Measurements from ENCODE around the gene PLPPR1.

PLPPR1 gene

GRCh38 chr9:101092922-101093321 lies 64.4 kb downstream of the PLPPR1 start:
- TF ChIP-seq CTCF (conservative IDR thresholded peaks at IDR 0.05; ENCODE audit: low read depth, low read length): no peak
- no peak overlapping the region for H3K4me3 ChIP-seq (ENCODE audit: low read depth, low read length)
- DNase-seq (ENCODE audit: low read depth): no peak

GRCh38 chr9:101093620-101094019 lies 65.1 kb downstream of the PLPPR1 start:
- no peak overlapping the region for H3K4me3 ChIP-seq (ENCODE audit: low read depth, low read length)
- no peak for DNase-seq (ENCODE audit: low read depth)
- TF ChIP-seq CTCF (conservative IDR thresholded peaks at IDR 0.05; ENCODE audit: low read depth, low read length): no peak

- no peak for TF ChIP-seq CTCF (conservative IDR thresholded peaks at IDR 0.05; ENCODE audit: low read depth, low read length)
- DNase-seq (ENCODE audit: low read depth): no peak
- no peak overlapping the region for H3K4me3 ChIP-seq (ENCODE audit: low read depth, low read length)
Observed at GRCh38 chr9:101094686-101095085, 66.2 kb downstream of the PLPPR1 start.

- no peak for TF ChIP-seq CTCF (conservative IDR thresholded peaks at IDR 0.05; ENCODE audit: low read depth, low read length)
- no peak for DNase-seq (ENCODE audit: low read depth)
Observed at GRCh38 chr9:101097210-101097609, 68.7 kb downstream of the PLPPR1 start.

GRCh38 chr9:101098392-101098791 lies 69.9 kb downstream of the PLPPR1 start:
- H3K4me3 ChIP-seq (ENCODE audit: low read depth, low read length): no peak overlapping the region
- TF ChIP-seq CTCF (conservative IDR thresholded peaks at IDR 0.05; ENCODE audit: low read depth, low read length): no peak

More at GRCh38 chr9:101097210-101097609, 68.7 kb downstream of the PLPPR1 start:
- H3K4me3 ChIP-seq (ENCODE audit: low read depth, low read length): no peak overlapping the region

GRCh38 chr9:101114317-101114716 lies 85.8 kb downstream of the PLPPR1 start:
- no peak for DNase-seq (ENCODE audit: low read depth)
- no peak for TF ChIP-seq CTCF (conservative IDR thresholded peaks at IDR 0.05; ENCODE audit: low read depth, low read length)
- no peak overlapping the region for H3K4me3 ChIP-seq (ENCODE audit: low read depth, low read length)

More at GRCh38 chr9:101098392-101098791, 69.9 kb downstream of the PLPPR1 start:
- no peak for DNase-seq (ENCODE audit: low read depth)

- H3K4me3 ChIP-seq (ENCODE audit: low read depth, low read length): no peak overlapping the region
- DNase-seq (ENCODE audit: low read depth): no peak
- TF ChIP-seq CTCF (conservative IDR thresholded peaks at IDR 0.05; ENCODE audit: low read depth, low read length): no peak
Observed at GRCh38 chr9:101115102-101115501, 86.6 kb downstream of the PLPPR1 start.
